Tibial nerve (tissue), 4 donors: ENCODE data around the gene CUTC.

Source experiments
- EP300 ChIP-seq, 2 donors: sonication (generic); formaldehyde crosslinking; IDR thresholded peaks; one replicate each; pipeline ENCODE4 v1.6.1; 2017; ENCODE audit warnings: antibody characterized with exemption in 2 of 2, mild to moderate bottlenecking in 1 of 2
- POLR2A ChIP-seq, 2 donors: fragments of 450-650 bp; IDR thresholded peaks; one replicate each; pipeline ENCODE4 v1.6.1; 2017; ENCODE audit warnings: antibody characterized with exemption in 2 of 2, mild to moderate bottlenecking in 2 of 2, moderate library complexity in 2 of 2
- TF ChIP-seq, protein P1 (sequence below), 5 experiments: fragments of 200-600 bp in 3 of 5; fragments of 450-650 bp in 2 of 5; sonication (generic) in 3 of 5; IDR thresholded peaks; one replicate each; pipeline ENCODE4 v1.5.1; 2016 to 2019; ENCODE audit warnings: antibody characterized with exemption in 5 of 5, mild to moderate bottlenecking in 3 of 5, moderate library complexity in 2 of 5

DNA sequence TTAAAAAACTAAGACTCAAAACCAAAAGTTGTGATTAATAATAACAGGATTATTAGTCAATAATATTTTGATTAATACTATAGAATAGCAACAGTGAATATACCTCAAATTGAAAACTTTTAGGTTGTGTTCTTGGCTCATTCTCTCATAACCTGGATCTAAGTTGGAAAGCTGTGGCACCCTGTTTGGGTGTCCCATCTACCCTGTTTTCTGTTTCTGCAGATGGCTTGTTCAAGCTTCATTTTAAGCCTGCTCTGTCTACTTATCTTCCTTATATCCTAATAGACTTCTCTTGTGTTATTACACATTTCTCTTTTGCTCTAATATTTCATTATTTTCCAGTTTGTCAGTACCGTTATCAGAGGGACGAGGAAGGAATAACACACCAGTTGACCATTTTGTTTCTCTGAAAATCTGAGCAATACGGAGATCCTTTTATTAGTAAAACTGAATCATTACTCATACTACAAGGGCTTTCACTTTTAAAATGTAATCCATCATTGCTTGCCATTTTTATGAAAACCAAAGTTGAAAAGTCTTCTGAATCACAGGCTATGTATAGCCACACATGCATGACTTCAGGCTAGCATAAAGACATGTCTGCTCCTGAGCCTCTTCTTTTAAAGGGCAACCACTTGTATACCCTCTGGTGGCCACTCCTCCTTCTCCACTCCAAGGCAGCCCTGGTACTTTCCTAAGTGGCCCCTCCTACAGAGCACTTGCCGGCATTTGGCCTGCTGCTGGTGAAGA is 22.4 kb upstream of the CUTC start:
- TF ChIP-seq, protein P1, sequence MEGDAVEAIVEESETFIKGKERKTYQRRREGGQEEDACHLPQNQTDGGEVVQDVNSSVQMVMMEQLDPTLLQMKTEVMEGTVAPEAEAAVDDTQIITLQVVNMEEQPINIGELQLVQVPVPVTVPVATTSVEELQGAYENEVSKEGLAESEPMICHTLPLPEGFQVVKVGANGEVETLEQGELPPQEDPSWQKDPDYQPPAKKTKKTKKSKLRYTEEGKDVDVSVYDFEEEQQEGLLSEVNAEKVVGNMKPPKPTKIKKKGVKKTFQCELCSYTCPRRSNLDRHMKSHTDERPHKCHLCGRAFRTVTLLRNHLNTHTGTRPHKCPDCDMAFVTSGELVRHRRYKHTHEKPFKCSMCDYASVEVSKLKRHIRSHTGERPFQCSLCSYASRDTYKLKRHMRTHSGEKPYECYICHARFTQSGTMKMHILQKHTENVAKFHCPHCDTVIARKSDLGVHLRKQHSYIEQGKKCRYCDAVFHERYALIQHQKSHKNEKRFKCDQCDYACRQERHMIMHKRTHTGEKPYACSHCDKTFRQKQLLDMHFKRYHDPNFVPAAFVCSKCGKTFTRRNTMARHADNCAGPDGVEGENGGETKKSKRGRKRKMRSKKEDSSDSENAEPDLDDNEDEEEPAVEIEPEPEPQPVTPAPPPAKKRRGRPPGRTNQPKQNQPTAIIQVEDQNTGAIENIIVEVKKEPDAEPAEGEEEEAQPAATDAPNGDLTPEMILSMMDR (IDR thresholded peaks at IDR 0.05), result no peak
- TF ChIP-seq EP300 (IDR thresholded peaks at IDR 0.05), result no peak
- TF ChIP-seq POLR2A (IDR thresholded peaks at IDR 0.05), result no peak
